Stimulated activated memory B cell treated with anti-CD40 and anti-IgM and Interleukin-4, amounts not matched to agents 10 μg/mL and 1 μg/mL and 100 μg/mL, for 72 hours (primary cell): Measurements from ENCODE around the gene NPAS3.

Experiments used
- ATAC-seq: fragments of 150-1000 bp; cut with Tn5 transposase; 2 replicates; pipeline ENCODE4 v1.10.0; 2021
- H3K27ac Mint-ChIP-seq: one replicate; pipeline ENCODE4 v1.8.0; 2022; ENCODE audit warnings: mild to moderate bottlenecking, mixed read lengths
- H3K27me3 Mint-ChIP-seq: one replicate; pipeline ENCODE4 v1.8.0; 2022; ENCODE audit warnings: mixed read lengths
- H3K36me3 Mint-ChIP-seq: one replicate; pipeline ENCODE4 v1.8.0; 2022; ENCODE audit warnings: mixed read lengths
- H3K4me1 Mint-ChIP-seq: one replicate; pipeline ENCODE4 v1.8.0; 2022; ENCODE audit warnings: mixed read lengths
- H3K4me3 Mint-ChIP-seq: one replicate; pipeline ENCODE4 v1.8.0; 2022; ENCODE audit warnings: mild to moderate bottlenecking, moderate library complexity, mixed read lengths
- H3K9me3 Mint-ChIP-seq: one replicate; pipeline ENCODE4 v1.8.0; 2022; ENCODE audit warnings: mixed read lengths

Gene NPAS3

GRCh38 chr14:33661101-33661500, 722.4 kb downstream of the NPAS3 start:
- no peak overlapping the region for H3K4me3 Mint-ChIP-seq
- H3K4me1 Mint-ChIP-seq, result no peaks in the 10 kb centered on the region
- H3K27ac Mint-ChIP-seq, result no peak overlapping the region
- no peak for ATAC-seq
- no peaks in the 10 kb centered on the region for H3K36me3 Mint-ChIP-seq
- H3K27me3 Mint-ChIP-seq, result no peaks in the 10 kb centered on the region
- H3K9me3 Mint-ChIP-seq, result peaks cover 5% of the 10 kb centered on the region

DNA sequence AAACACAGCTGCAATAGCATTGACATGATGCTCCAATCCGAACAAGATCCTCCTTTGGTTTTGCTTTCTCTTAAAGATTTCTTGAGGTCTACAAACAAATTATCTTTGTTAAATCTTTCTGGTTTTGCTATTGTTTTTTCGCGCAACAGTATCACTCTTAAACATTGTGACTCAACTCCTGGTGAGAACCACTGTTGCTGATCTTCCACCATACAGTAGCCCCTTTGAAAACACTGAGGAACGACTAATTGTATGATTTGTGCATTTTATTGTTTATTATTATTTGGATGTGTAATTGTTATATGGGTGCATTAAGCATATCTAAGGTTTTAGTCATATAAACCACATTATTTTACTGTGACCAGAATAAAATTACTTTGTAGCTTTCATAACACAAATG, 729.4 kb downstream of the NPAS3 start:
- Mint-ChIP-seq H3K27me3 (no peaks in the 10 kb centered on the region), H3K9me3 (peaks cover 2% of the 10 kb centered on the region), H3K27ac (no peak overlapping the region), H3K4me1 (no peaks in the 10 kb centered on the region), H3K36me3 (no peaks in the 10 kb centered on the region), H3K4me3 (no peak overlapping the region)
- ATAC-seq, result no peak

- no peaks in the 10 kb centered on the region for H3K4me1 Mint-ChIP-seq
- no peaks in the 10 kb centered on the region for H3K36me3 Mint-ChIP-seq
- no peaks in the 10 kb centered on the region for H3K27me3 Mint-ChIP-seq
- ATAC-seq, result no peak
- no peak overlapping the region for H3K27ac Mint-ChIP-seq
- no peak overlapping the region for H3K4me3 Mint-ChIP-seq
- H3K9me3 Mint-ChIP-seq, result peaks cover 2% of the 10 kb centered on the region
Observed at GRCh38 chr14:33669111-33669510, 730.4 kb downstream of the NPAS3 start.

GRCh38 chr14:33670235-33670634, 731.6 kb downstream of the NPAS3 start:
- H3K27ac Mint-ChIP-seq, result no peak overlapping the region
- ATAC-seq, result no peak
- no peaks in the 10 kb centered on the region for H3K36me3 Mint-ChIP-seq
- H3K27me3 Mint-ChIP-seq, result no peaks in the 10 kb centered on the region
- H3K4me1 Mint-ChIP-seq, result no peaks in the 10 kb centered on the region
- no peaks in the 10 kb centered on the region for H3K9me3 Mint-ChIP-seq
- H3K4me3 Mint-ChIP-seq, result no peak overlapping the region

- no peaks in the 10 kb centered on the region for H3K9me3 Mint-ChIP-seq
Observed at GRCh38 chr14:33671556-33671955, 732.9 kb downstream of the NPAS3 start.

DNA sequence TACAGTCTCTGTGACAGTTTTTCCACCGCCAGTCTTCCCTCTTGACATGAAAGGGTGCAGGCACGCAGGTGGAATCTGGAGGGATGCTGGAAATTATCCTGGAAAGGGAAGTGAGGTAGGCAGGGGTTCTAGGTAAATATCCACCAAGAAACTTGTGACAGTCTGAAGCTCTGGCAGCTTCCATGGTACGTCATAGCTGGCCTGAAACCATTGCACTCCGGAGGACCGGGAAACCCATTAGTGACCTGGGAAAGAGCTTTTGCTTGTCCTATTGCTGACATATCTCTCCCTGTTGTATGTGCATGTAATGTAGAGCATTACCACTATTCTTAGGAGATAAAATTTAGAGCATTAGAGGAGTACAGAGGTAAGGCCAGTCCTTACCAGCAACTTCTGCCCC, 736.2 kb downstream of the NPAS3 start:
- no peaks in the 10 kb centered on the region for H3K9me3 Mint-ChIP-seq
- no peak for ATAC-seq
- no peaks in the 10 kb centered on the region for H3K27me3 Mint-ChIP-seq
- H3K36me3 Mint-ChIP-seq, result no peaks in the 10 kb centered on the region
- no peak overlapping the region for H3K27ac Mint-ChIP-seq
- H3K4me1 Mint-ChIP-seq, result no peaks in the 10 kb centered on the region
- H3K4me3 Mint-ChIP-seq, result no peak overlapping the region

More at GRCh38 chr14:33671556-33671955, 732.9 kb downstream of the NPAS3 start:
- Mint-ChIP-seq H3K27ac (no peak overlapping the region), H3K27me3 (no peaks in the 10 kb centered on the region), H3K36me3 (no peaks in the 10 kb centered on the region), H3K4me3 (no peak overlapping the region), H3K4me1 (no peaks in the 10 kb centered on the region)
- no peak for ATAC-seq

GRCh38 chr14:33675415-33676130, 736.9 kb downstream of the NPAS3 start:
- H3K4me1 Mint-ChIP-seq, result no peaks in the 10 kb centered on the region
- H3K27ac Mint-ChIP-seq, result no peak overlapping the region
- no peaks in the 10 kb centered on the region for H3K9me3 Mint-ChIP-seq
- no peak for ATAC-seq
- H3K4me3 Mint-ChIP-seq, result no peak overlapping the region
- no peaks in the 10 kb centered on the region for H3K27me3 Mint-ChIP-seq
- H3K36me3 Mint-ChIP-seq, result no peaks in the 10 kb centered on the region

DNA sequence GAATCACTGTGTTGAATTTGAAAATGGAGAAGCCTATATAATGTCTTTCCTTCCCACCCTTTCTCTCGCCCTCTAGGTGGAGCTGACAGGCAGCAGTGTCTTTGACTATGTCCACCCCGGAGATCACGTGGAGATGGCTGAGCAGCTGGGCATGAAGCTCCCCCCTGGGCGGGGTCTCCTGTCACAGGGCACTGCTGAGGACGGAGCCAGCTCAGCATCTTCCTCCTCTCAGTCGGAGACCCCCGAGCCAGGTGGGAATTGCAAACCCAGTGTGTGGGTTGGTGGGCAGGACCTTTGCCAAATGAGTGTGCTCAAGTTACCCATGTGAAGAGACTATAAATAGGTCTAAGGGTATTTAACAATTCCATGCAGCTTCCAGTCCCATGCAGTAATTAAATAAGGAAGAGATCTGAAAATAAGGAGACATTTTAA, 737.5 kb downstream of the NPAS3 start:
- Mint-ChIP-seq H3K27ac (no peak overlapping the region), H3K4me3 (no peak overlapping the region), H3K4me1 (no peaks in the 10 kb centered on the region), H3K9me3 (no peaks in the 10 kb centered on the region), H3K36me3 (no peaks in the 10 kb centered on the region), H3K27me3 (no peaks in the 10 kb centered on the region)
- ATAC-seq, result no peak

DNA sequence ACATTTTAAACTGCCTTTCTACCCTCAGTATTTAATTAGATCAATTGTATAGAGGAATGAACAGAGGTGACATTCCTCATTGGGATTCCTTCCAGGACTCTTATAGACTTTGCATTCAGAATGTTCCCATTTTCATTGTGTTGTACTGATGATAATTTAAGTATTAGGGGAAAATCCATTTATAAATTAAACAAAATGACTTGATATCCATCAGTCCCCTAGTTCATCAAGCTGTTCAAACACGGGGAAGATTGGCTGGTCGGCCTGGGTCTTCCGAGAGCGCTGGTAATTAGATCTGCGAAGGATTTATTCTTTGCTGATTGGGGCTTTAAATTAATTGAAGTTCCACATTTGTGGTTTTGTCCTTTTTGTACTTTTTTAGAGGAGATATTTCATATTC, 738.2 kb downstream of the NPAS3 start:
- H3K4me3 Mint-ChIP-seq, result no peak overlapping the region
- no peak for ATAC-seq
- no peaks in the 10 kb centered on the region for H3K36me3 Mint-ChIP-seq
- no peaks in the 10 kb centered on the region for H3K27me3 Mint-ChIP-seq
- no peaks in the 10 kb centered on the region for H3K9me3 Mint-ChIP-seq
- no peak overlapping the region for H3K27ac Mint-ChIP-seq
- H3K4me1 Mint-ChIP-seq, result no peaks in the 10 kb centered on the region

GRCh38 chr14:33678005-33678404, 739.3 kb downstream of the NPAS3 start:
- no peaks in the 10 kb centered on the region for H3K9me3 Mint-ChIP-seq

DNA sequence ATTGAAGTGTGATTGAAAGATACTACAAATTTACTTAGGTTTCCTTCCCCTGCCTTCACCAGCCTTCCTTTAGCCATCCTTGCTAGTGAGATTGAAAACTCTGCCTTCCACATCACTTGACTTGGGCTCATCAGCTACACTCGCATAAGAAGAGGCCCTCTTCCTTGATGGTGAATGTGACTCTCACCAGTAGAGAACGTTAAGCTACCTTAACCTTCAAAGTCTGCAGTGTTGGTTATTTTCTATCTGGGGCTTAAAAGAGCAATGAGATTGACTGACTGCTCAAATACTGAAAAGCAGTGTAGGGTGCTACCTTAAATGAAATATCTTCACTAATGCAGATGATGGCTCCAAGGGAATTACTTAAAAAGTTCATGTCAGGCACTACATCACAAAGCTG, 740.3 kb downstream of the NPAS3 start:
- H3K4me3 Mint-ChIP-seq, result no peak overlapping the region
- ATAC-seq, result no peak
- H3K27ac Mint-ChIP-seq, result no peak overlapping the region
- H3K9me3 Mint-ChIP-seq, result no peaks in the 10 kb centered on the region
- no peaks in the 10 kb centered on the region for H3K27me3 Mint-ChIP-seq
- H3K4me1 Mint-ChIP-seq, result no peaks in the 10 kb centered on the region
- no peaks in the 10 kb centered on the region for H3K36me3 Mint-ChIP-seq

More at GRCh38 chr14:33678005-33678404, 739.3 kb downstream of the NPAS3 start:
- Mint-ChIP-seq H3K4me1 (no peaks in the 10 kb centered on the region), H3K27ac (no peak overlapping the region), H3K27me3 (no peaks in the 10 kb centered on the region), H3K4me3 (no peak overlapping the region), H3K36me3 (no peaks in the 10 kb centered on the region)
- ATAC-seq, result no peak

GRCh38 chr14:33679461-33680225, 741.0 kb downstream of the NPAS3 start:
- no peaks in the 10 kb centered on the region for H3K4me1 Mint-ChIP-seq
- H3K9me3 Mint-ChIP-seq, result no peaks in the 10 kb centered on the region
- H3K27ac Mint-ChIP-seq, result no peak overlapping the region
- ATAC-seq, result no peak
- no peaks in the 10 kb centered on the region for H3K27me3 Mint-ChIP-seq
- no peak overlapping the region for H3K4me3 Mint-ChIP-seq
- H3K36me3 Mint-ChIP-seq, result no peaks in the 10 kb centered on the region

DNA sequence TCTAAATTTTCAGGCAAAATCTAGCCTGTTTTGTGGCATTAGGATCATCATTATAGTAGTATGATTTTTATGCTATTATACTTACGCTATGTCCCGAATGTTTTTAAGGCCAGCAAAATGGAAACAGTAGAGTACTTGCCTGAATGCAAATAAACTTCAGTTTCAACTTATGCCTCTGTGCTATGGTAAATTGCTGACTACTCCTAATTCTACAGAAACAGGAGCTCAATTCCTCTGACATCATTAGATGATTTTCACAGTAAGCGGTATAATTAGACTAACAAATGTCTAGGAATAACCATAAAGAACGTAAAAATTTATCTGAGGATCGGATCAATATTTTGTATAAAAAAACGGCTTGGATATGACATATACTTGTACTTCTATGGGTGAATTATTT, 742.2 kb downstream of the NPAS3 start:
- Mint-ChIP-seq H3K9me3 (no peaks in the 10 kb centered on the region), H3K4me1 (no peaks in the 10 kb centered on the region), H3K27me3 (no peaks in the 10 kb centered on the region), H3K27ac (no peak overlapping the region), H3K36me3 (no peaks in the 10 kb centered on the region), H3K4me3 (no peak overlapping the region)
- no peak for ATAC-seq

GRCh38 chr14:33682760-33683159, 744.1 kb downstream of the NPAS3 start:
- no peaks in the 10 kb centered on the region for H3K27me3 Mint-ChIP-seq
- H3K27ac Mint-ChIP-seq, result no peak overlapping the region
- no peak overlapping the region for H3K4me3 Mint-ChIP-seq

DNA sequence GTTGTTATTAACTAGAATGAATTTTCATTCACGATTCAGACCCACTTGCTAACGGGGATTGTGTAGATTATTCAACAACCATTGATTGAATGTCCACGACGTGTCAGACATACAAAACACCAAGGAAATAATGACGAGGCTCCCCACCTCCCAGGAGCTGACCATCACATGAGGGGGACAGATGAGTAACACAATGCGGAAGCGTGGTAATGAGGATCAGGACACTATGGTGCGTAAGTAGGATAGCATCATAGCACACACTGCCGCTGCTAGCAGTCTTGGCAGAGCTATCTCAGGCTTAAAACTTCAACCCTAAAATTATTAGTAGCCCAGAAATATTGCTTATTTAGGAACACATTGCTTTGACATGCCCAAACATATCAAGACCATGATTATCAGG, 746.3 kb downstream of the NPAS3 start:
- Mint-ChIP-seq H3K27me3 (no peaks in the 10 kb centered on the region), H3K36me3 (no peaks in the 10 kb centered on the region), H3K4me1 (no peaks in the 10 kb centered on the region), H3K4me3 (no peak overlapping the region), H3K27ac (no peak overlapping the region), H3K9me3 (no peaks in the 10 kb centered on the region)
- ATAC-seq, result no peak

More at GRCh38 chr14:33682760-33683159, 744.1 kb downstream of the NPAS3 start:
- no peak for ATAC-seq
- H3K4me1 Mint-ChIP-seq, result no peaks in the 10 kb centered on the region
- no peaks in the 10 kb centered on the region for H3K9me3 Mint-ChIP-seq
- no peaks in the 10 kb centered on the region for H3K36me3 Mint-ChIP-seq

GRCh38 chr14:33685698-33686097, 747.0 kb downstream of the NPAS3 start:
- H3K4me1 Mint-ChIP-seq, result no peaks in the 10 kb centered on the region
- no peak overlapping the region for H3K4me3 Mint-ChIP-seq
- no peaks in the 10 kb centered on the region for H3K27me3 Mint-ChIP-seq
- no peaks in the 10 kb centered on the region for H3K9me3 Mint-ChIP-seq
- ATAC-seq, result no peak
- no peaks in the 10 kb centered on the region for H3K36me3 Mint-ChIP-seq
- H3K27ac Mint-ChIP-seq, result no peak overlapping the region
